Progenitor cell of endocrine pancreas (in vitro differentiated cells): ENCODE measurements around the gene ADD3. TPM values are rescaled to one million over a fixed set of nuclear protein-coding genes. Genes with fewer than 3 reads are reported as not detected.

Source experiments
- DNase-seq: peaks from one replicate; pipeline ENCODE4 v3.0.0; 2021; ENCODE audit warnings: low spot score; ENCODE audit not compliant: unreplicated experiment
- H3K27ac Mint-ChIP-seq: 2 replicates; pipeline ENCODE4 v1.8.0; 2021; ENCODE audit warnings: mild to moderate bottlenecking, moderate library complexity, mixed read lengths
- H3K27me3 Mint-ChIP-seq: 2 replicates; pipeline ENCODE4 v1.8.0; 2021; ENCODE audit warnings: mixed read lengths
- H3K36me3 Mint-ChIP-seq: 2 replicates; pipeline ENCODE4 v1.8.0; 2022; ENCODE audit warnings: mixed read lengths; ENCODE audit not compliant: insufficient read depth
- H3K4me1 Mint-ChIP-seq: 2 replicates; pipeline ENCODE4 v1.8.0; 2021; ENCODE audit warnings: low read depth, mixed read lengths
- H3K4me3 Mint-ChIP-seq: 2 replicates; pipeline ENCODE4 v1.8.0; 2021; ENCODE audit warnings: low read depth, mild to moderate bottlenecking, moderate library complexity, mixed read lengths
- H3K9me3 Mint-ChIP-seq: 2 replicates; pipeline ENCODE4 v1.8.0; 2021; ENCODE audit warnings: low read depth, mixed read lengths
- CTCF ChIP-seq: fragments of 200-600 bp; sonication (generic); IDR thresholded peaks from one replicate; pipeline ENCODE4 v1.5.0; 2021; ENCODE audit warnings: antibody characterized with exemption, mild to moderate bottlenecking; ENCODE audit not compliant: unreplicated experiment
- total RNA-seq: library from RNA; stranded (reverse); gene quantifications from 2 replicates; pipeline ENCODE4 v1.2.1, GENCODE V29; 2021

Gene ADD3
- total RNA-seq, 1 donor from 2014 or later: 111 TPM

- H3K4me3 Mint-ChIP-seq: no peak overlapping the region
- no peak overlapping the region for H3K27ac Mint-ChIP-seq
- peaks cover 10% of the 10 kb centered on the region for H3K9me3 Mint-ChIP-seq
- peaks cover 2% of the 10 kb centered on the region for H3K4me1 Mint-ChIP-seq
- H3K36me3 Mint-ChIP-seq: peaks cover 19% of the 10 kb centered on the region
- TF ChIP-seq CTCF: no peak
- DNase-seq: no peak
- H3K27me3 Mint-ChIP-seq: no peaks in the 10 kb centered on the region
Observed at GRCh38 chr10:110051487-110051886, 43.7 kb downstream of the ADD3 start.

GRCh38 chr10:110052916-110053315 is 45.1 kb downstream of the ADD3 start:
- DNase-seq: no peak
- H3K4me1 Mint-ChIP-seq: peaks cover 2% of the 10 kb centered on the region
- peaks cover 9% of the 10 kb centered on the region for H3K9me3 Mint-ChIP-seq
- no peak overlapping the region for H3K4me3 Mint-ChIP-seq
- H3K36me3 Mint-ChIP-seq: peaks cover 16% of the 10 kb centered on the region
- no peaks in the 10 kb centered on the region for H3K27me3 Mint-ChIP-seq
- H3K27ac Mint-ChIP-seq: no peak overlapping the region
- no peak for TF ChIP-seq CTCF

GRCh38 chr10:110056822-110057221 is 49.0 kb downstream of the ADD3 start:
- Mint-ChIP-seq H3K9me3 (no peaks in the 10 kb centered on the region), H3K36me3 (no peaks in the 10 kb centered on the region), H3K27ac (no peak overlapping the region), H3K4me3 (no peak overlapping the region), H3K4me1 (peaks cover 2% of the 10 kb centered on the region), H3K27me3 (no peaks in the 10 kb centered on the region)
- no peak for DNase-seq
- TF ChIP-seq CTCF: no peak

- Mint-ChIP-seq H3K4me3 (no peak overlapping the region), H3K36me3 (no peaks in the 10 kb centered on the region), H3K27me3 (no peaks in the 10 kb centered on the region), H3K9me3 (no peaks in the 10 kb centered on the region), H3K27ac (no peak overlapping the region), H3K4me1 (peaks cover 2% of the 10 kb centered on the region)
- no peak for DNase-seq
- TF ChIP-seq CTCF: no peak
Observed at GRCh38 chr10:110057456-110057855, 49.7 kb downstream of the ADD3 start.

GRCh38 chr10:110058212-110058611 is 50.4 kb downstream of the ADD3 start:
- Mint-ChIP-seq H3K27me3 (no peaks in the 10 kb centered on the region), H3K4me3 (no peak overlapping the region), H3K36me3 (no peaks in the 10 kb centered on the region), H3K9me3 (no peaks in the 10 kb centered on the region), H3K27ac (no peak overlapping the region), H3K4me1 (no peaks in the 10 kb centered on the region)
- TF ChIP-seq CTCF: no peak
- no peak for DNase-seq

GRCh38 chr10:110059925-110060324 is 52.1 kb downstream of the ADD3 start:
- DNase-seq: no peak
- Mint-ChIP-seq H3K4me1 (no peaks in the 10 kb centered on the region), H3K27me3 (no peaks in the 10 kb centered on the region), H3K9me3 (no peaks in the 10 kb centered on the region), H3K4me3 (no peak overlapping the region), H3K27ac (no peak overlapping the region), H3K36me3 (no peaks in the 10 kb centered on the region)
- TF ChIP-seq CTCF: no peak
